Measurements from ENCODE around the gene SH3BP2.

Gene SH3BP2

GRCh38 chr4:2868877-2869487 lies 76.1 kb downstream of the SH3BP2 start:
- TF ChIP-seq POU2F2 (IDR thresholded peaks at IDR 0.05; ENCODE audit: low read depth, low read length) (no peak), POLR2A (IDR thresholded peaks at IDR 0.05; ENCODE audit: low read depth, low read length) (no peak), POLR2AphosphoS5 (IDR thresholded peaks at IDR 0.05; ENCODE audit: low read depth, low read length) (no peak), TAF1 (IDR thresholded peaks at IDR 0.05; ENCODE audit: low read depth, low read length) (no peak), PAX5 (IDR thresholded peaks at IDR 0.05; ENCODE audit: insufficient read depth, low read length, severe bottlenecking) (no peak)
- FAIRE-seq (no peak), DNase-seq (ENCODE audit: insufficient read length, low spot score) (no peak)

GRCh38 chr4:2869659-2870058 lies 76.8 kb downstream of the SH3BP2 start:
- no peak for TF ChIP-seq POLR2AphosphoS5 (IDR thresholded peaks at IDR 0.05; ENCODE audit: low read depth, low read length)
- no peak for TF ChIP-seq TAF1 (IDR thresholded peaks at IDR 0.05; ENCODE audit: low read depth, low read length)
- no peak for TF ChIP-seq PAX5 (IDR thresholded peaks at IDR 0.05; ENCODE audit: insufficient read depth, low read length, severe bottlenecking)
- no peak for TF ChIP-seq POU2F2 (IDR thresholded peaks at IDR 0.05; ENCODE audit: low read depth, low read length)
- TF ChIP-seq POLR2A (IDR thresholded peaks at IDR 0.05; ENCODE audit: low read depth, low read length) = no peak
- no peak for TF ChIP-seq SPI1 (IDR thresholded peaks at IDR 0.05; ENCODE audit: low read depth, low read length)
- FAIRE-seq (no peak), DNase-seq (ENCODE audit: insufficient read length, low spot score) (no peak)

GRCh38 chr4:2870082-2870481 lies 77.2 kb downstream of the SH3BP2 start:
- FAIRE-seq (no peak), DNase-seq (ENCODE audit: insufficient read length, low spot score) (no peak)
- TF ChIP-seq POLR2A (IDR thresholded peaks at IDR 0.05; ENCODE audit: low read depth, low read length) = no peak

GRCh38 chr4:2871466-2871865 lies 78.6 kb downstream of the SH3BP2 start:
- TF ChIP-seq POLR2AphosphoS5 (IDR thresholded peaks at IDR 0.05; ENCODE audit: low read depth, low read length) (no peak), POLR2A (IDR thresholded peaks at IDR 0.05; ENCODE audit: low read depth, low read length) (no peak), SPI1 (IDR thresholded peaks at IDR 0.05; ENCODE audit: low read depth, low read length) (no peak), POU2F2 (IDR thresholded peaks at IDR 0.05; ENCODE audit: low read depth, low read length) (no peak), PAX5 (IDR thresholded peaks at IDR 0.05; ENCODE audit: insufficient read depth, low read length, severe bottlenecking) (no peak), TAF1 (IDR thresholded peaks at IDR 0.05; ENCODE audit: low read depth, low read length) (no peak)
- DNase-seq (ENCODE audit: insufficient read length, low spot score) (no peak), FAIRE-seq (no peak)

- FAIRE-seq (no peak), DNase-seq (ENCODE audit: insufficient read length, low spot score) (no peak)
- TF ChIP-seq PAX5 (IDR thresholded peaks at IDR 0.05; ENCODE audit: insufficient read depth, low read length, severe bottlenecking) (no peak), POLR2AphosphoS5 (IDR thresholded peaks at IDR 0.05; ENCODE audit: low read depth, low read length) (no peak), POLR2A (IDR thresholded peaks at IDR 0.05; ENCODE audit: low read depth, low read length) (no peak), TAF1 (IDR thresholded peaks at IDR 0.05; ENCODE audit: low read depth, low read length) (no peak), SPI1 (IDR thresholded peaks at IDR 0.05; ENCODE audit: low read depth, low read length) (no peak), POU2F2 (IDR thresholded peaks at IDR 0.05; ENCODE audit: low read depth, low read length) (no peak)
These were observed 79.0 kb downstream of the SH3BP2 start for GRCh38 chr4:2871911-2872310.

GRCh38 chr4:2873329-2873728 lies 80.4 kb downstream of the SH3BP2 start:
- DNase-seq (ENCODE audit: insufficient read length, low spot score) (no peak), FAIRE-seq (no peak)
- TF ChIP-seq POLR2A (IDR thresholded peaks at IDR 0.05; ENCODE audit: low read depth, low read length) (no peak), SPI1 (IDR thresholded peaks at IDR 0.05; ENCODE audit: low read depth, low read length) (no peak), TAF1 (IDR thresholded peaks at IDR 0.05; ENCODE audit: low read depth, low read length) (no peak), POU2F2 (IDR thresholded peaks at IDR 0.05; ENCODE audit: low read depth, low read length) (no peak), POLR2AphosphoS5 (IDR thresholded peaks at IDR 0.05; ENCODE audit: low read depth, low read length) (no peak), PAX5 (IDR thresholded peaks at IDR 0.05; ENCODE audit: insufficient read depth, low read length, severe bottlenecking) (no peak)

- TF ChIP-seq POLR2A (IDR thresholded peaks at IDR 0.05; ENCODE audit: low read depth, low read length) (no peak), TAF1 (IDR thresholded peaks at IDR 0.05; ENCODE audit: low read depth, low read length) (no peak), POU2F2 (IDR thresholded peaks at IDR 0.05; ENCODE audit: low read depth, low read length) (no peak), SPI1 (IDR thresholded peaks at IDR 0.05; ENCODE audit: low read depth, low read length) (no peak), POLR2AphosphoS5 (IDR thresholded peaks at IDR 0.05; ENCODE audit: low read depth, low read length) (no peak), PAX5 (IDR thresholded peaks at IDR 0.05; ENCODE audit: insufficient read depth, low read length, severe bottlenecking) (no peak)
- FAIRE-seq = no peak
- no peak for DNase-seq (ENCODE audit: insufficient read length, low spot score)
These were observed 82.0 kb downstream of the SH3BP2 start for GRCh38 chr4:2874861-2875260.

- FAIRE-seq = no peak
- DNase-seq (ENCODE audit: insufficient read length, low spot score) = no peak
- TF ChIP-seq POLR2A (IDR thresholded peaks at IDR 0.05; ENCODE audit: low read depth, low read length) (no peak), POU2F2 (IDR thresholded peaks at IDR 0.05; ENCODE audit: low read depth, low read length) (no peak), POLR2AphosphoS5 (IDR thresholded peaks at IDR 0.05; ENCODE audit: low read depth, low read length) (no peak), SPI1 (IDR thresholded peaks at IDR 0.05; ENCODE audit: low read depth, low read length) (no peak), PAX5 (IDR thresholded peaks at IDR 0.05; ENCODE audit: insufficient read depth, low read length, severe bottlenecking) (no peak), TAF1 (IDR thresholded peaks at IDR 0.05; ENCODE audit: low read depth, low read length) (no peak)
These were observed 82.7 kb downstream of the SH3BP2 start for GRCh38 chr4:2875556-2875955.

- FAIRE-seq (no peak), DNase-seq (ENCODE audit: insufficient read length, low spot score) (no peak)
- TF ChIP-seq SPI1 (IDR thresholded peaks at IDR 0.05; ENCODE audit: low read depth, low read length) (no peak), POLR2A (IDR thresholded peaks at IDR 0.05; ENCODE audit: low read depth, low read length) (no peak), POU2F2 (IDR thresholded peaks at IDR 0.05; ENCODE audit: low read depth, low read length) (no peak), TAF1 (IDR thresholded peaks at IDR 0.05; ENCODE audit: low read depth, low read length) (no peak), PAX5 (IDR thresholded peaks at IDR 0.05; ENCODE audit: insufficient read depth, low read length, severe bottlenecking) (no peak), POLR2AphosphoS5 (IDR thresholded peaks at IDR 0.05; ENCODE audit: low read depth, low read length) (no peak)
These were observed 85.5 kb downstream of the SH3BP2 start for GRCh38 chr4:2878346-2878745.

- no peak for FAIRE-seq
- DNase-seq (ENCODE audit: insufficient read length, low spot score) = no peak
- TF ChIP-seq POLR2A (IDR thresholded peaks at IDR 0.05; ENCODE audit: low read depth, low read length) (no peak), POLR2AphosphoS5 (IDR thresholded peaks at IDR 0.05; ENCODE audit: low read depth, low read length) (no peak), TAF1 (IDR thresholded peaks at IDR 0.05; ENCODE audit: low read depth, low read length) (no peak), PAX5 (IDR thresholded peaks at IDR 0.05; ENCODE audit: insufficient read depth, low read length, severe bottlenecking) (no peak), SPI1 (IDR thresholded peaks at IDR 0.05; ENCODE audit: low read depth, low read length) (no peak), POU2F2 (IDR thresholded peaks at IDR 0.05; ENCODE audit: low read depth, low read length) (no peak)
These were observed 86.1 kb downstream of the SH3BP2 start for GRCh38 chr4:2879026-2879425.
